ENCODE data around the gene TPBGL. TPM values are rescaled to one million over a fixed set of nuclear protein-coding genes. Genes with fewer than 3 reads are reported as not detected.
A peak's percentile ranks its signal among the peaks of the same experiment; 100 is the strongest.

TPBGL gene
- total and polyA plus RNA-seq, 4 donors: 0.11 to 0.58 (median 0.33) TPM

GRCh38 chr11:75285776-75286360 is 45.3 kb downstream of the TPBGL start:
- peaks cover 0 to 2% (median 0%) of the 10 kb centered on the region in 4 donors for H3K9me3 ChIP-seq (ENCODE audit: control insufficient read depth in 4 of 4, insufficient read depth in 3 of 4, low read length in 3 of 4)
- H3K36me3 ChIP-seq (ENCODE audit: control insufficient read depth in 4 of 4, insufficient read depth in 4 of 4, low read length in 4 of 4): peaks cover 0 to 64% (median 31%) of the 10 kb centered on the region in 4 donors
- H3K9ac ChIP-seq (ENCODE audit: insufficient read depth in 1 of 2, low read length in 2 of 2): no peak overlapping the region
- ATAC-seq (ENCODE audit: insufficient read depth, low FRiP score): no peak
- no peak overlapping the region for H3K4me3 ChIP-seq
- H3K27ac ChIP-seq (ENCODE audit: low read depth in 1 of 2, low read length in 1 of 2): no peak overlapping the region
- no peak for DNase-seq
- no peak for TF ChIP-seq CTCF (IDR thresholded peaks at IDR 0.05; ENCODE audit: control extremely low read depth, extremely low read depth)
- no peaks in the 10 kb centered on the region for H3K27me3 ChIP-seq (ENCODE audit: control insufficient read depth in 3 of 3, insufficient read depth in 3 of 3, low read length in 2 of 3)
- peaks cover 0 to 5% (median 0%) of the 10 kb centered on the region in 5 donors for H3K4me1 ChIP-seq (ENCODE audit: control insufficient read depth in 5 of 5, insufficient read depth in 5 of 5, low read length in 5 of 5)
- WGBS, 2 donors: 99 to 100% methylated on average over 5 of the region's 5 CpGs

GRCh38 chr11:75286826-75287465 is 46.4 kb downstream of the TPBGL start:
- H3K9me3 ChIP-seq (ENCODE audit: control insufficient read depth in 4 of 4, insufficient read depth in 3 of 4, low read length in 3 of 4): peaks cover 0 to 2% (median 0%) of the 10 kb centered on the region in 4 donors
- H3K4me1 ChIP-seq (ENCODE audit: control insufficient read depth in 5 of 5, insufficient read depth in 5 of 5, low read length in 5 of 5): peaks cover 0 to 5% (median 0%) of the 10 kb centered on the region in 5 donors
- no peak overlapping the region for H3K4me3 ChIP-seq
- no peaks in the 10 kb centered on the region for H3K27me3 ChIP-seq (ENCODE audit: control insufficient read depth in 3 of 3, insufficient read depth in 3 of 3, low read length in 2 of 3)
- 66 to 70% methylated on average over 14 of the region's 14 CpGs for WGBS, 2 donors
- H3K27ac ChIP-seq (ENCODE audit: low read depth in 1 of 2, low read length in 1 of 2): peak overlapping the region in 1 of 2 donors; percentile 18
- DNase-seq (no peak), ATAC-seq (ENCODE audit: insufficient read depth, low FRiP score) (no peak)
- no peak overlapping the region for H3K9ac ChIP-seq (ENCODE audit: insufficient read depth in 1 of 2, low read length in 2 of 2)
- TF ChIP-seq CTCF (IDR thresholded peaks at IDR 0.05; ENCODE audit: control extremely low read depth, extremely low read depth): no peak
- H3K36me3 ChIP-seq (ENCODE audit: control insufficient read depth in 4 of 4, insufficient read depth in 4 of 4, low read length in 4 of 4): peaks cover 0 to 54% (median 24%) of the 10 kb centered on the region in 4 donors

GRCh38 chr11:75287579-75287978 is 47.0 kb downstream of the TPBGL start:
- Histone ChIP-seq H3K4me3 (no peak overlapping the region), H3K27me3 (ENCODE audit: control insufficient read depth in 3 of 3, insufficient read depth in 3 of 3, low read length in 2 of 3) (no peaks in the 10 kb centered on the region), H3K9me3 (ENCODE audit: control insufficient read depth in 4 of 4, insufficient read depth in 3 of 4, low read length in 3 of 4) (peaks cover 0 to 2% (median 0%) of the 10 kb centered on the region in 4 donors), H3K27ac (ENCODE audit: low read depth in 1 of 2, low read length in 1 of 2) (no peak overlapping the region), H3K4me1 (ENCODE audit: control insufficient read depth in 5 of 5, insufficient read depth in 5 of 5, low read length in 5 of 5) (peaks cover 0 to 5% (median 0%) of the 10 kb centered on the region in 5 donors), H3K9ac (ENCODE audit: insufficient read depth in 1 of 2, low read length in 2 of 2) (no peak overlapping the region), H3K36me3 (ENCODE audit: control insufficient read depth in 4 of 4, insufficient read depth in 4 of 4, low read length in 4 of 4) (peaks cover 0 to 50% (median 22%) of the 10 kb centered on the region in 4 donors)
- ATAC-seq (ENCODE audit: insufficient read depth, low FRiP score) (no peak), DNase-seq (no peak)
- 91 to 96% methylated on average over 17 of the region's 17 CpGs for WGBS, 2 donors
- no peak for TF ChIP-seq CTCF (IDR thresholded peaks at IDR 0.05; ENCODE audit: control extremely low read depth, extremely low read depth)

Data from lung (tissue), 12 donors.